ENCODE data around the gene TRPV2. TPM values are rescaled to one million over a fixed set of nuclear protein-coding genes. Genes with fewer than 3 reads are reported as not detected.

TRPV2 gene
- total RNA-seq, 1 experiment from 2014 or later: 1.0 TPM

- Mint-ChIP-seq H3K27ac (peak overlapping the region in 2 of 3 experiments; percentile 92 to 95; a peak in 4 of 7 replicates), H3K27me3 (ENCODE audit: low read depth) (peaks cover 5% of the 10 kb centered on the region), H3K36me3 (ENCODE audit: insufficient read depth in 1 of 3, low read depth in 3 of 3) (peaks cover 43 to 69% (median 61%) of the 10 kb centered on the region in 3 experiments), H3K4me1 (peaks cover 41 to 51% of the 10 kb centered on the region in 2 experiments), H3K4me3 (peak overlapping the region; percentile 99), H3K9me3 (peaks cover 0 to 2% of the 10 kb centered on the region in 2 experiments; a peak in 1 of 5 replicates)
- Histone ChIP-seq H4K91ac (ENCODE audit: insufficient read length, low read depth, low read length) (no peak overlapping the region), H4K8ac (replicated peaks; ENCODE audit: insufficient read length, low read depth, low read length) (no peak overlapping the region), H2BK12ac (ENCODE audit: insufficient read length, low read depth, low read length) (no peak overlapping the region), H2BK120ac (ENCODE audit: low read depth, low read length, poor library complexity, severe bottlenecking) (no peak overlapping the region), H3K4me2 (ENCODE audit: insufficient read depth, insufficient read length, low read length) (peak overlapping the region; percentile 47), H4K20me1 (ENCODE audit: control insufficient read depth, insufficient read depth, insufficient read length) (no peaks in the 10 kb centered on the region), H3K4me1 (ENCODE audit: insufficient read depth, low read length) (0 out of 2 replicates have a peak, but pooled peaks cover 4% of the 10 kb centered on the region), H3K14ac (ENCODE audit: insufficient read depth, low read length) (no peak overlapping the region), H3K79me1 (ENCODE audit: insufficient read depth, low read depth, low read length, poor library complexity, severe bottlenecking) (peaks cover 9% of the 10 kb centered on the region), H2BK15ac (ENCODE audit: low read depth, low read length) (no peak overlapping the region), H2AK5ac (ENCODE audit: insufficient read length, low read length) (no peak overlapping the region), H2BK20ac (ENCODE audit: low read depth, low read length, poor library complexity, severe bottlenecking) (no peak overlapping the region), H3K4ac (ENCODE audit: low read depth, low read length) (no peak overlapping the region), H3K56ac (ENCODE audit: insufficient read length, low read depth, low read length) (no peak overlapping the region), H4K5ac (ENCODE audit: insufficient read length, low read depth, low read length) (no peak overlapping the region), H3K9ac (ENCODE audit: extremely low read depth, insufficient read length, low read length) (peak overlapping the region; percentile 23), H3K23ac (ENCODE audit: insufficient read length, low read depth, low read length) (no peak overlapping the region), H3K9me3 (ENCODE audit: control insufficient read depth, low read depth, low read length) (no peaks in the 10 kb centered on the region), H2BK5ac (ENCODE audit: insufficient read length, low read length) (no peak overlapping the region), H3K27me3 (ENCODE audit: insufficient read depth, low read length) (no peaks in the 10 kb centered on the region), H3K27ac (ENCODE audit: insufficient read length, low read depth, low read length) (peak overlapping the region; percentile 24), H3T11ph (ENCODE audit: low read length) (no peak overlapping the region), H3K79me2 (ENCODE audit: insufficient read depth, low read length) (peaks cover 5% of the 10 kb centered on the region; the same call in 1 of the 2 replicates), H3K23me2 (ENCODE audit: insufficient read length, low read depth, low read length, poor library complexity, severe bottlenecking) (peaks cover 9% of the 10 kb centered on the region), H3K18ac (ENCODE audit: insufficient read length, low read depth, low read length) (no peak overlapping the region), H2AFZ (ENCODE audit: low read length) (no peak overlapping the region)
- no peak for DNase-seq
- no peak for TF ChIP-seq CTCF (conservative IDR thresholded peaks at IDR 0.05)
- WGBS (ENCODE audit: extremely low coverage, insufficient read length, low lambda C conversion rate): no CpG with 5 or more reads among the region's 3 CpGs
These were observed 25.7 kb downstream of the TRPV2 start for GRCh38 chr17:16440901-16441629.
